ENCODE measurements around the gene GPX2.

The GPX2 gene

DNA sequence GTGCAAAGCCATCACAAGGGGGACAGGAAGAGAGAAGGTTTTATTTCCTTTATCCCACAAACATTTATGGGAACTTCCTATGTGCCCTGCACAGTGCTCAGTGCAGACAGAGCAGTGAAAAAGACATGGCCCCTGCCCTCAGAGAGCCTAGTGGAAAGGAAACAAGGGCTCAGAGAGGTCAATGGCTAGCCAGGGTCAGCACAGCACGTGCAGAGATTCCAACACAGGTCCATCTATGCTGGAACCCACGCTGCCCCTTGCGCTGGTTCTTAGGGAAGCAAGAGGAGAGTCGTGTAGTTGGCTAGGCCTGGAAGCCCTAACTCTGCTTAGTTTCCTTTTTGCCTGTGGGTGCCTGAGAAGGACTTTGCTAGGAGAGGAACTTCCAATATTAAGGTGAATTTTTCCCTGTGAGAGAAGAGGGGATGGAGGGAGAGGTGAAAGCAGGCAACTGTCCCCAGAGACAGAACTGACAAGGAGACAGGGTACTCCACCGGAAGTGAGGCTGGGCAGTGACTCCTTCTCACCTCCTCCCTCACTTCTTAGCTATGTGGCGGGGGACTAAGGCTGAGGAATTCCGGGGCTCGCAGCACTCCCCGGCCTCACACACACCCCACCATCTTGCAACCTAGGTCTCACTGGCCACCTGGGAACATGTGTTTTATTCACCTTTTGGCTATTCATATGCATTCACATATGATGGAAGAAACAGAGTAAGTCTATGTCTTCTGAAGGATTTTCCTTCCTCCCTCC lies 12.1 kb upstream of the GPX2 start:
- no peak overlapping the region for H3K4me3 ChIP-seq
- intact Hi-C loops (cut with DNase I; ENCODE audit: low total_unique reads): no loop called here
- peaks cover 0 to 23% (median 16%) of the 10 kb centered on the region in 4 donors for H3K4me1 ChIP-seq
- peak in 1 of 2 donors; percentile 44 for DNase-seq
- peaks cover 0 to 38% (median 0%) of the 10 kb centered on the region in 3 donors for H3K36me3 ChIP-seq
- no peak overlapping the region for H3K27ac ChIP-seq
- no peaks in the 10 kb centered on the region for H3K27me3 ChIP-seq
- no peaks in the 10 kb centered on the region for H3K9me3 ChIP-seq
- TF ChIP-seq, protein P1, sequence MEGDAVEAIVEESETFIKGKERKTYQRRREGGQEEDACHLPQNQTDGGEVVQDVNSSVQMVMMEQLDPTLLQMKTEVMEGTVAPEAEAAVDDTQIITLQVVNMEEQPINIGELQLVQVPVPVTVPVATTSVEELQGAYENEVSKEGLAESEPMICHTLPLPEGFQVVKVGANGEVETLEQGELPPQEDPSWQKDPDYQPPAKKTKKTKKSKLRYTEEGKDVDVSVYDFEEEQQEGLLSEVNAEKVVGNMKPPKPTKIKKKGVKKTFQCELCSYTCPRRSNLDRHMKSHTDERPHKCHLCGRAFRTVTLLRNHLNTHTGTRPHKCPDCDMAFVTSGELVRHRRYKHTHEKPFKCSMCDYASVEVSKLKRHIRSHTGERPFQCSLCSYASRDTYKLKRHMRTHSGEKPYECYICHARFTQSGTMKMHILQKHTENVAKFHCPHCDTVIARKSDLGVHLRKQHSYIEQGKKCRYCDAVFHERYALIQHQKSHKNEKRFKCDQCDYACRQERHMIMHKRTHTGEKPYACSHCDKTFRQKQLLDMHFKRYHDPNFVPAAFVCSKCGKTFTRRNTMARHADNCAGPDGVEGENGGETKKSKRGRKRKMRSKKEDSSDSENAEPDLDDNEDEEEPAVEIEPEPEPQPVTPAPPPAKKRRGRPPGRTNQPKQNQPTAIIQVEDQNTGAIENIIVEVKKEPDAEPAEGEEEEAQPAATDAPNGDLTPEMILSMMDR (IDR thresholded peaks at IDR 0.05): no peak

DNA sequence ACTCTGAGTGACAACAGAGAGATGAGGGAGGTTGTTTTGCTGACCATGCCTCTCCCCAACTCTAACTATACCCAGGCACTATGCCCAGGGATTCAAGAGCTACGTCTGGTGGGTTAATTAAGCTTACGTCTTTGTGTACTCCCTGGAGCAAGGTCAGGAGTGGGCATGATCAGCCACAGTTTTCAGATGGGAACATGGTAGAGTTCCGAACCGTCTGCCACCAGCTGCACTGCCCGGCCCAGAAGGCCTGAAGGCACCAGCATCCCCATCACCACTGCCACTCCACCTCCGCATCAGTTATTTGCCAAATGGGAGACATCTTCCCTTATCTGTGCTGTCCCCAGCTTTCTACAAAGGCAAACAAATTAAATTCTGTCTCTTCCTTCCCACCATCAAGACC lies 11.1 kb upstream of the GPX2 start:
- peaks cover 0 to 43% (median 0%) of the 10 kb centered on the region in 3 donors for H3K36me3 ChIP-seq
- peaks cover 0 to 23% (median 16%) of the 10 kb centered on the region in 4 donors for H3K4me1 ChIP-seq
- H3K27me3 ChIP-seq: no peaks in the 10 kb centered on the region
- H3K9me3 ChIP-seq: no peaks in the 10 kb centered on the region
- DNase-seq: peak in 1 of 2 donors; percentile 17
- H3K4me3 ChIP-seq: no peak overlapping the region
- intact Hi-C loops (cut with DNase I; ENCODE audit: low total_unique reads): no loop called here
- TF ChIP-seq, protein P1 (IDR thresholded peaks at IDR 0.05): no peak
- no peak overlapping the region for H3K27ac ChIP-seq

DNA sequence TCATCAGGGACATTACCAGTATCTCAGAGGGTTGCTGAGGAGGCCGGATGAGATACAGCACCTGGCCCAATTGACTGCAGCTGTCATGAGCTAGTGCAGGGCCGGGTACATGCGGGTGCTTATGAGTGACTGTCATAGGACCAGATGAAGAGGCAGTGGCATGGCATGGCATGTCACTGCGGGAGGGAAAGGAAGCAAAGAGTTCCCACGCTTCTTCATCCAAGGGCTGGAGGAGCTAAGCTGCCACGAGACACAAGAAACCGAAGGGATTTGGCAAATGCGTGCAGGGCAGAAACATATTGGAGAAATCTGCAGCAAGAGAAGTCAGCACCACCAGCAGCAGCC lies 10.7 kb upstream of the GPX2 start:
- peaks cover 0 to 47% (median 2%) of the 10 kb centered on the region in 3 donors for H3K36me3 ChIP-seq
- DNase-seq: no peak
- no peak overlapping the region for H3K4me3 ChIP-seq
- intact Hi-C loops (cut with DNase I; ENCODE audit: low total_unique reads): no loop called here
- H3K9me3 ChIP-seq: no peaks in the 10 kb centered on the region
- H3K27ac ChIP-seq: no peak overlapping the region
- peaks cover 0 to 23% (median 16%) of the 10 kb centered on the region in 4 donors for H3K4me1 ChIP-seq
- TF ChIP-seq, protein P1 (IDR thresholded peaks at IDR 0.05): no peak
- no peaks in the 10 kb centered on the region for H3K27me3 ChIP-seq

DNA sequence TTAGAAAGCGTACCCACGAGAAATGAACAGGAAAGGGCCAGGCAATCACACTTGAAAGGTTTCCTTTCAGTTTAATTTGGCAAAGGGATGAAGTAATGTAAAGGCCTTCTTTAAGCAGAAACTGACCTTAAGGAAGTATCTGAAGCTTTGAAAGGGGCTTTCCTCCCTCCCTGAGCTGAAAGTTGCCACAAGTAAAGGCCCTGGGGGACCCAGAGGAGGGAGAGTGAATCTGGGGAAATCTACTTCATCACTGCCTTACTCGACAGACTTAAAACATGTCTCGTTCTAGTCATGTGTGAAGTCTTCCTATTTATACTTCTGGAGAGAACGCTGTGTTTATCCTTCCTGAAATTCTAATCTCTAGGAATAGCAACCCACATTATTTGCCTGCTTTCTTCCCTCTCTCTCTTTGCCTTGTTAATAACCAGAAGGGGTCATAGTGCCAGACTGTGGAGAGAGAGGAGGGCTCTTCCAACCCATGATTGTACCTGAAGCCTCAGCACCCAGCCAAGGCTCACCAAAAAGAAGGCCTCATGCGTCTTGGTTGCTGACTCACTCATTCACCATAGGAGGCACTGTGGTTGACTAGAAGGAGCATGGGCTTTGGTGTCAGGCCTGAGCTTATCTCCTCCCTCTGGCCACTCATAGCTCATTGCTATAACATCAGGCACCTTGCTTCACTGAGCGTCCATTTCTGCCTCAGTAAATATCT lies 10.2 kb upstream of the GPX2 start:
- Histone ChIP-seq H3K4me1 (peaks cover 0 to 23% (median 16%) of the 10 kb centered on the region in 4 donors), H3K27me3 (no peaks in the 10 kb centered on the region), H3K36me3 (peaks cover 0 to 52% (median 7%) of the 10 kb centered on the region in 3 donors), H3K27ac (peak overlapping the region; percentile 38 to 48), H3K4me3 (no peak overlapping the region), H3K9me3 (no peaks in the 10 kb centered on the region)
- peak in 1 of 2 donors; percentile 17 for DNase-seq
- intact Hi-C loops (cut with DNase I; ENCODE audit: low total_unique reads): no loop called here
- TF ChIP-seq, protein P1 (IDR thresholded peaks at IDR 0.05): no peak

DNA sequence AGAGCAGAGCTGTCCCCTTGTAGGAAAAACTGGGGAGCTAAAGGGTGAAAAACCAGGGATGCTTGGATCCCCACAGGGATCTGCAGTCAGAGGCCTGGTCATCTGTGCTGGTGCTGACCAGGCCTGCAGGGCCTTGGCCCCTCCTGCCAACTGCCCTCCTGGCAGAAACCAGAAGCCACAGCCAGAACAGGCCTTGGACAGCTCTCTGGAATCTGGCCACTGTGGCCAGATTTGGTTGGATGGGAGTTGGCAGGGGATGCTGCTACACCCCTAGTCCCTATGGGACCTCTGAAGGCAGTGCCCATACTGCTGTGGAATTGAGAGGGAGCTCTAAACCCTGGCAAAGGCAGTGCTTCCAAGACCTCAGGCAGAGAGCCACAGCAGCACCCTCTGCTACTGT lies 9.2 kb upstream of the GPX2 start:
- DNase-seq: peak in 1 of 2 donors; percentile 81

More for the DNA sequence above, 9.2 kb upstream of the GPX2 start:
- peaks cover 0 to 23% (median 16%) of the 10 kb centered on the region in 4 donors for H3K4me1 ChIP-seq
- peaks cover 0 to 54% (median 7%) of the 10 kb centered on the region in 3 donors for H3K36me3 ChIP-seq
- peak overlapping the region; percentile 38 to 48 for H3K27ac ChIP-seq
- no peaks in the 10 kb centered on the region for H3K9me3 ChIP-seq
- TF ChIP-seq, protein P1 (IDR thresholded peaks at IDR 0.05): no peak
- no peak overlapping the region for H3K4me3 ChIP-seq
- intact Hi-C loops (cut with DNase I; ENCODE audit: low total_unique reads): no loop called here
- no peaks in the 10 kb centered on the region for H3K27me3 ChIP-seq
